NCI-H1105 treated with DMSO at 0.1 percent for 48 hours (cell line): ENCODE measurements around the gene ESR2.
A peak's percentile ranks its signal among the peaks of the same experiment; 100 is the strongest.

Source experiments
- DNase-seq: peaks from one replicate; lab custom pipeline; 2025; lab: John Stamatoyannopoulos, UW

ESR2 gene

DNA sequence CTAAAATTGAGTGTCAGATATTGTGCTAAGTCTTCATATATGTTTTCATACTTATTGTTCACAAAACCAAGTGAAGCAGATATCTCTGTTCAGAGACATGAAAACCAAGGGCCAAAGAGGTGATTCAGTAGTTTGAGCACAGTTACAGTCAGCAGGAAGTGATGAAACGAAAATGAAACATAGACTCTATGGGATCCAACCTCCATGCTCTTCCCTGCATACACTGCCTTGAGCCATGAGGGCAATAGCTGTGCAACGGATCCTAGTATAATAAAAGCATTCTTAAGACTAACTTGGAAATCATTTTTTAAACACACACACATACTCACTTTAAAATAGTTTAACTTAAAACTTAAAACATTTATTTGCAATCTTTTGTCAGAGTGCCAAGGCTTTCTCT lies 27.9 kb downstream of the ESR2 start:
- no peak for DNase-seq

DNA sequence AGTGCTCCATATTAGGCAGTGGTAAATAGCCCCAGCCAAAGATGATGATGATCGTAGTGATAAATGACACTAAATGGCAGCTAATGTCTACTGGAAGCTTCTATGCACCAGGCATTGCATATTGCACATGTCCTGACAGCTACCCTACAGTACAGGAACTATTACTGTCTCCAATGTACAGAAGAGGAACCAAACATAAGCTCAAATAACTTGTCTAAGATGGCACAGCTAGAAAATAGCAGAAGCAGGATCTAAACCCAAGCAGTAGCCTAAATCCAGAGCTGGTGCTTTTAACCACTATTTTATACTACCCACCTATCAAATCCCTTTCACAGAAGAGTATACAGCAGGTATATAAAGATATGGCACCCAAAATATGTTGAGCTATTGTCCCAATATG lies 28.9 kb downstream of the ESR2 start:
- no peak for DNase-seq

DNA sequence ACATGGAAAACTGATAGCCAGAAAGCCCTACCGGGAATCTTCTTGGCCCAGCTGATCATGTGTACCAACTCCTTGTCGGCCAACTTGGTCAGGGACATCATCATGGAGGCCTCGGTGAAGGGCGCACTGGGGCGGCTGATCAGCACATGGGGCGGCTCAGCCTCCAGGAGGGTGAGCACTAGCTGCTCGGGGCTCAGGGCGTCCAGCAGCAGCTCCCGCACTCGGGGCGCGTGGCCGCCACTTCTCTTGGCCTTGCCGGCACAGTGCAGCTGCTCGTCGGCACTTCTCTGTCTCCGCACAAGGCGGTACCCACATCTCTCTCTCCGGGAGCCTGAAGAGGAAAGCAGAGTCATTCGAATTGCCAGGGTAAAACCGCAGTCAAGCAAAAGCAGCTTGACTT lies 33.8 kb downstream of the ESR2 start:
- DNase-seq: no peak

DNA sequence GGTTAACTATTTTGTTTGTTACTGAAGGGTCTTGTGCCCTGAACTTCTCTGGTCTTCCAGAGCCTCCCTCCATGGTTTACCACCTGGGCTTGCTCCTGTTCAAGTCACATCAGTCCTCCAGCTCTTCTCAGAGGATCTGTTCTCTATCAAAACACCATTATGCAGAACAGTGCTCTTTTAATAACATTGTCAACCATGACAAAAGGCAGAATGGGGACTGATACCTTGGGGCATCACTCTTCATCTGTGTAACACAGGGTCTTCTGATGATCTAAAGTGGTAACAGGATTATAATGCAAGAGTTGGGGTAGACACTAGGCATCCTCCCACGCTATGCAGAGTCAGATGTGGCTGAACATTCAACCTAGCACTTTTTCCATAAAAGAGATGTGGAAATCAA lies 38.4 kb downstream of the ESR2 start:
- no peak for DNase-seq

DNA sequence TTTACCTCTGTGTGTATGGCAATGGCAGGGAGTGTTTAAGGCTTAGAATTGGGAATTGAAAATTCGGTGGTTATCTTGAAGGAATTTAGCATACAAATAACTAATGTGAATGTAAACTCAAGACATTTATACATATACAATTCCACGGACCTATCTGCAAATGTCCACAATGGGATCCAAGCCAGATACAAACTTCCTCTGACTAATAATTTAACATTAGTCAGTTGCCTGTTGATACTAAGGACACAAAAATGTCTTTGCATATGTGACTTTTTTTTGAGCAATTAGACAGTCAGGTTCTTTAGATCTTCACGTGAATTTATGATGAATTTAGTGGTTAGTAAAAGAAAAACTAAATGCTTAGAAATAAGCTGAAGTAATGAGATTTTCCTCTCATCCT lies 40.5 kb downstream of the ESR2 start:
- DNase-seq: no peak

DNA sequence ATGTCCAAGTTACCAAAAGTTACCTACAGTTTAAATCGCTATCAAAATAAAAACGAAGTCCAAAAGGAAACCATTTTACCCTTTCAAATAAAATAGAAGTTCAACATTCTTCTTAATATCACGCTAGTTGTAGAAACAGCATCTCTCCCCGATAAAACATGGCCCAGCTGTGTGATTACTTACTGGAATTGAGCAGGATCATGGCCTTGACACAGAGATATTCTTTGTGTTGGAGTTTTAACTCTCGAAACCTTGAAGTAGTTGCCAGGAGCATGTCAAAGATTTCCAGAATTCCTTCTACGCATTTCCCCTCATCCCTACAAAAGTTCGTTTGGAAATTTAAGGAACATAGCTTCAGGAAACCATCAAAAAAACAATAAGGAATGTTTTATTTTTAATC lies 44.8 kb downstream of the ESR2 start:
- no peak for DNase-seq

DNA sequence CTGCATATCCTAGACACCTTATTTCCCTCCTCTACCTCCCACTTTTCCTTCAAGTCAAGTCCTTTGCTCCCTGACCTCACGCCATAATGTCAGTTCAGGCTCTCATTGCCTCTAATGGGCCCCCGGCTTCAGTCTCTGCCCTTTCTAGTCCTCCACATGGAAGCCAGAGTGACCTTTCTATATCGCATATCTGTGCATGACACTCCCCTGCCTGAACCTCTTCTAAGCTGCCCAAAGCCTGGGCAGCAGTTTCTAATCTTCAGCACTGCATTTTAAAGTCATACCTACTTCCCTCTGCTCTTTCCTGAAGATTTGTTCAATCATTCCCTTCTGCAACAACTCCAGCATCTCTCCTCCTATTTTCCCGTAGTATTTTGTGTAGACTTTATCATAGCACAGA lies 45.5 kb downstream of the ESR2 start:
- DNase-seq: no peak

DNA sequence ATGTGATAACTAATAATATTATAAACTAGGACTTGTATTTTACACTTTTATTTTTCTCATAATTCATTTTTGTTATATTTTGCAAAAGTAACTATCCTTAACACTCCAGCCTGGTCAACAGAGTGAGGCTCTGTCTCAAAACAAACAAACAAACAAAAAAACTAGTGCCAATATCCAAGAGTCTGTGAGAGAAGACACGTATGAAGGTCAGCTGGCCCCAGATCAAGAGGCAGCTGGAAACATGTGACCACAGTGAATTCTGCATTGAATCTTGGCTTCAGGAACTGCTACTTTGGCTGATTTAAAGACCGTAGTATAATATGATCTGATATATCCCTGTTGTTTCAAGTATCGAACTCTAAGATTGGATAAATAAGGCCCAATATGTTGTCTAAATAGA lies 47.0 kb downstream of the ESR2 start:
- DNase-seq: no peak

DNA sequence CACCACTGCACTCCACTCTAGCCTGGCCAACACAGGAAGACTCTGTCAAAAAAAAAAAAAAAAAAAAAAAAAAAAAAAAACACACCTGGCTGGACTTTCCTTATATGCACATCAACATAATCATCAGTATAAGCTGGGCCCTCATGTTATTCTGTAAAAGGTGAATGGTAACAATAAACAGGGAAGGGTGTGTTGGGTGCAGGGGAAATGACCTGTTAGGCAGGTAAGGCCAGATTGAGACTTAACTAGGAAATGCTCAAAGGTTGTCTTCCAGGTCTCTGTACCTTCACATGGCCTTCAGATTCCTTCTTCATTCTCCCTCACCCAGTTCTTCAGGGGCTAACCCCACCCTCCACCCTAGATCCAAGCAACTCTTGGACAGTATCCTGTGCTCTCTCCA lies 47.5 kb downstream of the ESR2 start:
- DNase-seq: no peak

DNA sequence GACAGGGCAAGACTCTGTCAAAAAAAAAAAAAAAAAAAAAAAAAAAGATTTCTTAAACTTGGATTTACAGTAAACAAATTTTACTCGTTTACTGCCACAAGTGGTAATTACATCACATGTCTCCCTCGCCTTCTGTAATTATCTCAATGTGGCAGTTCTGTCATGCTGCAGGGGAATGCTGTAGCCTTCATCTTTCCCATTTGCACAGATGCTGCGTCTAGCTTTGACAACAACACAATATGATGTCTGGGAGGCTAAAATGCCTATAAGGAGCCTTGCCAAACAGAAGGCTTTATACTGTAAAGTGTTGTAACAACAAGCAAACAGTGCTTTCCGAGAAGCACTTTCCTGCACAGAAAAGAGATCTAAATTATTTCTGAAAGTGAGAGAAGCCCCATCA lies 48.7 kb downstream of the ESR2 start:
- DNase-seq: no peak

DNA sequence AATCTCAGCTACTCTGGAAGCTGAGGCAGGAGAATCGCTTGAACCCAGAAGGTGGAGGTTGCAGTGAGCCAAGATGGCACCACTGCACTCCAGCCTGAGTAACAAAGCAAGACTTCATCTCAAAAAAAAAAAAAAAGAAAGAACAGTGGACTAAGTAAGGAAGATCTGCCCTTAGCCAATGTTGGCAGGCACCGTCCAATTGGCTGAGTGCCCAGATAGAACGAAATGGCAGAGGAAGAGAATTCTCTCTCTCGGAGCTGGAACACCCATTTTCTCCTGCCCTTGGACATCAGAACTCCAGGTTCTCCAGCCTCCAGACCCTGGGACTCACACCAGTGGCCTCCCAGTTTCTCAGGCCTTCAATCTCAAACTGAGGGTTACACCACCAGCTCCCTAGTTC lies 49.9 kb downstream of the ESR2 start:
- DNase-seq: peak; percentile 21

DNA sequence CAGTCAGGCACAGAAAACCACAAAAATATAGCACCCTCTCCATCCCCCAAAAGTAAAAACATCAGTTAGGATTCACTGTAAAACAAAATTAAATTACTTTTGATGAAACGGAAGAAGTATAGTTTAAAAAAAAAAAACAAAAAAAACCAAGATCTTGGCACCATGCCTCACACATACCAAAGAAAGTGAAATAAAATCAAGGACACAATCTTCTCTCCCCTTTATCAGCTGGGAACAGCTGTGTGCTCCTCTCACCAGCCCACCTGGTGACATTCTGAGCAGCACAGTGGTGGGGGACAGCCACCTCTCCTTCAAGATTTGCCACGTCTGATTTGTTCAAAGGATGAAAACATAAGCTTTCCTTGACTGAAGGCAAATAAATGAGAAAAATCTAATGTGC lies 55.5 kb downstream of the ESR2 start:
- no peak for DNase-seq

DNA sequence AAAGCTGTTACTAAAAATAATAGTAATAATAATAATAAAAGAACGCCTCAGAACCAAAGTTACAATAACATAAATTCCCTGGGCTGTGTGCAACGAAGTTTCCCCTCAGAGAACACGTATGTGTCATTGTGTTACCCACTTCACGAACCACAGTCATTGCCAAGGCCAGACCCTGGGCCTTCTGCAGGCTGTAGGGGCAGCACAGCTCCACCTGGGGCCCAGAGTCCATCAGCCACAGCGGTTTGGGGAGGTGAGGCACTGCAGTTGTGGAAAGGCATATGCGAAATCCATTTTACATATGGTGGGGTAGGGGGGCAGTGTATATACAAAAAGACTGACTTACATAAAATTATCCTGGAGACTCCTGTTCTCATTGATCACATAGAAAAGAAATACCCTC lies 56.1 kb downstream of the ESR2 start:
- DNase-seq: no peak

DNA sequence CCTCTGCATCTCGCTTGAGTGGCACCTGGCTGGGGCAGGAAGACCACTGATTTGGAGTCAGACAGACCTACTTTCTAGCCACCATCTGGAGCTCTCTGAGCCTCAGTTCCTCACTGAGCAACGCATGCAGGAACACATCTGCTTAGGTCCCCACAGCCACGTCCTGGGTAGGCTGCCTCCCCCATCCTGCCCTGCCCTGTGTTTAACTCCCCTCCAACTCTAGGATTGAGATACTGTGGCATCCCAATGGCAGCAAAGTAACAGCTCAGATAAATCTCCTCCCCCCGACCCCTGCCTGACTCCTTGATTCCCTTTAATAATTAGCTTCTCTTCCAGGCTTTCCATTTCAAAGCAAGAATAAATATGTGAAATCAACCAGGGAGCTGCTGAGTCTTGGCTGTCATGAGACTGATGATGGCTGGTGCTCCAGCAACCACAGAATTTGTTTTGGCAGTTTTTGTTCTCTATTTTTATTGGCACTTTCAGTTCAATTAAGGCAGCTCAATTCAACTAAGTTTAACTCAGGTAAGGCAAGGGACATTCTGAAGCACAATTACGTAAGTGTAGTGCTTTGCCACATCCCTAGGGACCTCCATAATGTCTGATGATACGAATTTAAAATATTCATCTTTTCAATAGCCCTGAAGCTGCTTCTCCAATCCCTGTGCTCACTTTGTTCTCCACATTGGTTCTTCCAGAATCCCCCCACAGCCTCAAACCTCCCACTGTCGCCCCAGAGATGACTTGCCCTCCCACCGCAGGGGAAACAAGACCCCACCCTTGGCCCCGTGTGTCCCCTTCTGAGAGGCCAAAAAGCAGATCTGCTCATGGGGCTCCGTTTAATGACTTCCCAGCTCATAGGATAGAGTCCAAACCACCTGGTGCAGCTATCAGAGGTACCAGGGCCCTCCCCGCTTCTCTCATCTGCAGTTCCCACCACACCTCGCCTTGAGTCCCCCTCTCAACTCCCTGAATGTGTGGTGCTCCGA lies 58.2 kb downstream of the ESR2 start:
- DNase-seq: no peak

DNA sequence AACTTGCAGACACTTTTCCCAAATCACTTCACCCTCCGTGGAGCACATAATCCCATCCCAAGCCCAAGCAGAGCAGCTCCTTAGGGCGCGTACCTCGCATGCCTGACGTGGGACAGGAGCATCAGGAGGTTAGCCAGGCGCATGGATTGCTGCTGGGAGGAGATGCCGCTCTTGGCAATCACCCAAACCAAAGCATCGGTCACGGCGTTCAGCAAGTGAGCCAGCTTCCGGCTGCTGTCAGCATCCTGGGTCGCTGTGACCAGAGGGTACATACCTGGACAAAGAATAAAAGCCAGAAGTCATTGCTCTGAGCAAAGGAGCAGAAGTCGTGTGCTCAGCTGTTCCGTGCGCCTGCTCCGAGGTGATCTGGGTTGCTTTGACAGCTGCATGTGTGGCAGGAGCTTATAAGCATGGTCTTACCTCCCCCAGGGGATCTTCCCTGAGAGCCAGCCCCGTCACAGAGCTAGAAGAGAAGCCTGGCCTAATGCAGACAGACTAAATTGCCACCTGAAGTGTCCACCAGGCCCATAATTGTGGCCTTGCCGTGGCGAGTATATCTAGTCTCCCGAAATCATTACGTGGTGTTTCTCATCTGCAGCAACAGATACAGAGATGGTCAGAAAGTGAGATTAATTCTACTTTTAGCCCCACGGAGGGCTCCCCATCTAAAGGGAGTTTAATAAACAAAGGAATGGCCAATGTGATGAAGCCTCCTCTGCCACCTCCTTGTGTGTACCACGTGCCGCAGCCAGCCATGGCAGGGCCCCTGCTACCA lies 59.1 kb downstream of the ESR2 start:
- peak; percentile 56 for DNase-seq

DNA sequence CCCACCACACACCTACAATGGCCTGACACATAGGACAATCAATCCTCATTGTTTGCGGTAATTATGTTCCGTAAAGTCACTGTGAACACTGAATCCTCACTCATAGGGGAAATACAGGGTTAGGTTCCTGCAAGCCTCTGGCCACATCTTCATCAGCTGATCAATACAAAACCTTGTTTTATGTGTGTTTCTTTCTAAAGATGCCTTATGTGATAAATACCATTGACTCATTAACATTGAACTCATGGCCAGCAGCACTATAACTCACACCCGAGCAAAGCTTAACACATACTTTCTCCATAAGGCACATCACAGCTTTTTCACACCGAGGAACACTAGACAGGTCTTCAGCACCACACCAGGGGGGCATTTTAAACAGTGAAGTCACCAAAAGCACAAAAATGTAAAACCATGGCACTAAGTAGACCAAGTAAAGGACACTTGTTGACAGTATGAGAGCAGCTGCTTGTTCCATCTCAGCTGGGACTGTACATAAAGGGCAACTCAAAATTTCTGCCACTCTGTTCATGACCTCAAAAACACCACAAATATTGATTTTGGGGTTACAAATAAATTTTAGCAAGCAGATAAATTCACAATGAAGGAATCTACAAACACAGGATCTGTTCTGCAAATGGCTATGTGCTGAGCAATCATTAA lies 60.5 kb downstream of the ESR2 start:
- no peak for DNase-seq

DNA sequence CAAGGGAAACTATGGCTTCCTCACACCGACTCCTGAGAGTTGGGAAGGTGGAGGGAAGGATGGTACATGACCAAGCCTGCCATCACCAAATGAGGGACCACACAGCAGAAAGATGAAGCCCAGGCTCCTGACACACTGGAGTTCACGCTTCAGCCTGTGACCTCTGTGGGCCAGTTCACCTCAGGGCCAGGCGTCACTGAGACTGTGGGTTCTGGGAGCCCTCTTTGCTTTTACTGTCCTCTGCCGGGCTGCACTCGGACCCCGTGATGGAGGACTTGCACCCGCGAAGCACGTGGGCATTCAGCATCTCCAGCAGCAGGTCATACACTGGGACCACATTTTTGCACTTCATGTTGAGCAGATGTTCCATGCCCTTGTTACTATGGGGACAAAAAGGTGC lies 61.2 kb downstream of the ESR2 start:
- no peak for DNase-seq

DNA sequence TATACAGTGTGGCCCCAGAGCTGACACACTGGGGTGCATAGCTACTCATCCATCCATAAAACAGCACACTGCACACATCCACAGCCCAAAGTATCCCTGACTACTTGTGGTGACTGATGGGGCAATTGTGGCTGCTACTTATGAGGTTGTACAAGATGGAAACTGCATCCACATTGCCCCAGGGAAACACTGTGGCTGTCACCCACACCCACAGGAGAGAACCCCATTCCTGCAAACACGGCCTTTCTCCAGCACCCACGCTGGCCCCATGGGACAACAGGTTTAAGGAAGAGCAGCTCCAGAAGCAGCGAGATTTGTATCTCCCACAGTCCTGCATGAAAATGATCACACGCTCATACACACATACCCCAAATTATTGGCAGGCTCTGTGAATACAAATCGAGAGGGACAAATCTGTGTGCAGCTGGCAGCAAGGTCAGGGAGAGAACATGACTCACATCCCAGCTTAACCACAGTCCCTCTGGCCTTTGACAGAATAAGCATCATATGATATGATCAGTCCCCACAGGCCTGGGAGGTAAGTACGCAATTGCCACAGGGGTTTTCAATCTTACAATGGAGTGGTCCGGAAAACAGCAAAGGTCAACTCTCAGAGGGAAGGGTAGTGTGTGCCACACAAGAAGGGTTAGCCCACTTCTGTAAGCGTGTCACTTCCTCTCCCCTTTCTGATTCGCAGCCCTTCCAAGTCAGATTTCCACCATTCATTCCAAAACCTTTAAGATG lies 61.9 kb downstream of the ESR2 start:
- DNase-seq: no peak

DNA sequence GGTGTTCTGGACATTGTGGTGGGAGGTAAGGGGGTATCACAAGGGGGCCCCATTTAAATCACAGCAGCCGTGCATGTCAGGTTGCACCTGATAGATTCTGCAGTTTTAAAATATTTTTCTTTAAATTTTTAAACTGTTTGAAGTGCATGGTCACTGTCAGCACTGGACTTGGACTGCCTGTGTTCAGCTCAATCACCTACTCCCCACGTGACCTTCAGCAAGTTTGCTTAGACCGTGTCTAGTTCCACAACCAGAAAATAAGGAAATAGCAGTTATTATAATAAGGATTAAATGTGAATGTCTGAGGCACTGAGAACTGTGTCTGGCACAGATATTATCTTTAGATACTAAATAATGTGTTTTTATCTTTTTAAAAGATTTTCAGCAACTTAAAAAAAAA lies 64.7 kb downstream of the ESR2 start:
- no peak for DNase-seq

DNA sequence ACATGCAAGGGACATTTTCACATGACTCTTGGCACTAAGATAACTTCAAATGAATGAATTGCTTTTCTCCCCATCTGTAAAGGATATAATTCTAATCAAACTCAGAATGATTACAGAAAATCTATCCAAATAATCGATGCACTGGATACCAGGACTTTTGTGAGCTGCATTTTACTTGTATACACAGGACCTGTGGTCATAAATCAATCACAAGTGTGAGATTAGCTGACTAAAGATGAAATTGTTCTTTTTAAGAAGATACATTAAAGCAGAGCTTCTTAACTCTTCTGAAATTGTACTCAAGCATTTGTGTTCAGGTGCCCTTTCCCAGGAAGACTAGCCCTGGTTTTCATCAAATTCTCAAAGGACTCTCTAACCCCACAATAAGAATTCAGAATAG lies 66.3 kb downstream of the ESR2 start:
- no peak for DNase-seq

DNA sequence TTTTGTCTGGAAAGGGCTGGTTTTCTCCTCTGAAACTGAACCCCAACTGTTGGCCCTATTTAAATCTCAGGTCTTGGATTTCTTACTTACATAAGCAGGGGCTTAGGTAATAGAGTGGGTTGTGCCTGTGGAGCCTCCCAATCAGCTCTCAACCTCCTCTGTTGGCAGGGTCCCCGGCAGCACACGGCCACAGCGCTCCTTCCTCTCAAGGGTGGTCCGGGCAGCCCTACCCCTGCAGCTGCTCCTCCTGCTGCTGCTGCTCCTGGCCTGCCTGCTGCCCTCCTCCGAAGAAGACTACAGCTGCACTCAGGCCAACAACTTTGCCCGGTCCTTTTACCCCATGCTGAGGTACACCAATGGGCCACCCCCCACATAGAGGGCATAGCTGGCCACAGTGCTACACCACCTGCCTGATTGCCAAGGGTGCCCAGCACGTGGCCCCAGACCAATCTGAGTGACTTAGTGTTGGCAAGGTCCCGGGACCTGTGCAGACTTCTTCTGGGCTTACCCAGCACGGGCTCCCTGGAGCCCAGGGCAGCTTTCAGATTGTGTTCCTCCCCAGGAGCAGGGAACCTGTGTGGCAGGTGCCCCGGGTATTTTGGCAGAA lies 68.9 kb downstream of the ESR2 start:
- DNase-seq: no peak
